ENCODE data around the gene HTD2.

Gene HTD2

DNA sequence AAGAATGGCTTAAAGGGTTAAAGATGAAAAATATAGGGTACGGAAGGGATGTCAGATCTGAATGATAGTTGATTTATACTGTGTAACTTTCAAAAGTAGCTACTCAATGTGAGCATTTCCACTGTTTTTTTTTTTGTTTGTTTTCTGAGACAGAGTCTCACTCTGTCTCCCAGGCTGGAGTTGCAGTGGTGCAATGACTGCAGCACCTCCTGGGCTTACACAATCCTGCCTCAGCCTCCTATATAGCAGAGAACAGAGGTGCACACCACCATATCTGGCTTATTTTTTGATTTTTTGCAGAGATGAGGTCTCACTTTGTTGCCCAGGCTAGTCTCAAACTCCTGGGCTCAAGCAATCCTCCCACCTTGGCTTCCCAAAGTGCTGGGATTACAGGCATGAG is 16.5 kb downstream of the HTD2 start (continued):
- TF ChIP-seq GLI2 (tag by site-specific recombination; IDR thresholded peaks at IDR 0.05; ENCODE audit: borderline replicate concordance, low read depth): no peak
- no peak for TF ChIP-seq ZNF843 (tag by site-specific recombination; IDR thresholded peaks at IDR 0.05)
- no peak for TF ChIP-seq ZNF394 (tag by site-specific recombination; IDR thresholded peaks at IDR 0.05; ENCODE audit: borderline replicate concordance)
- TF ChIP-seq EGR2 (tag by site-specific recombination; IDR thresholded peaks at IDR 0.05; ENCODE audit: low read depth): no peak
- TF ChIP-seq ZNF707 (tag by site-specific recombination; IDR thresholded peaks at IDR 0.05): no peak
- no peak for TF ChIP-seq ZNF324 (tag by site-specific recombination; IDR thresholded peaks at IDR 0.05)
- TF ChIP-seq ZNF112 (tag by site-specific recombination; IDR thresholded peaks at IDR 0.05): no peak

DNA sequence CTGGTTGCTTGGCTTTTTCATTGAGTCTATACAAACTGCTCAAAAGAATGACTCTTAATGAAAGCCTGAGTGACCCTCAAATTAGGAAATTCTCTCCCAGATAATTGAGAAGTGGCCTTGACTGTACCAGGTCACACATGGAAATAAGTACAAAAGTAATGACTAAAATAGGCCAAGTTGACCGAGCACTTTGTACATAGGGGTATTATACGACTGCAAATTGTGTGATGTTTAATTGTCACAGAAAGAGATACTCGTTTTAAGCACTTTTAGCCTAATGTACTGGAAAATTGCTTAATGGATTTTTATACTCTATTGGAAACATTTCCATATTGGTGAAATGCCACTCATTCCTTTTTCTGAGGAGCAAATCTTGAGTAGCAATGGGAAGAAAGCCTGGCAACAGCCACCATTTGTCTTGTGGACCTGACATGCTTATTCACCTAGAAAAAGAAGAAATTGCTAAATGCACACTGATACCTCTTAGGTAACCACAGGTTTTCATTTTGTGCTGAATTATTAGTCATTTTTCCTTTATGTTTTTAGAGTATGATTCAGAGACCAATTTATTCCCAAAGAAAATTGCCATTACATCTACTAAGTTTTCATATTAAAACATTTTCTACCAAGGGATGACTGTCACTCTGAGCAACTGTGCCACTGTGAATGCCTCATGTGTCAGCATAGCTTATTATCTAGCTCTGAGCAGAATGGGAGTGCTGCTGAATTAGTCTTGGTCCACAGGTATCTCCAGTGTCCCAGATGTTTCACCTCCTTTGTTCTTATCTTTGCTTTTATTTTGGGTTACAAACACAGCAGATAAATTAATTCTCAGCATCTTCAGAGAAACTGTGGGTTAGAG is 17.4 kb downstream of the HTD2 start:
- Histone ChIP-seq H3K27ac (ENCODE audit: extremely low read depth, low read depth, low read length) (no peak overlapping the region), H3K9me3 (ENCODE audit: control insufficient read depth, insufficient read depth, low read depth, low read length) (no peaks in the 10 kb centered on the region), H3K4me1 (ENCODE audit: control insufficient read depth, insufficient read depth, low read length) (0 out of 2 replicates have a peak, but pooled peaks cover 5% of the 10 kb centered on the region), H3K36me3 (ENCODE audit: control insufficient read depth in 2 of 2, insufficient read depth in 1 of 2, low read length in 2 of 2) (peaks cover 1 to 13% of the 10 kb centered on the region in 2 experiments), H3K4me3 (ENCODE audit: low read depth, low read length) (no peak overlapping the region)
- TF ChIP-seq SALL2 (tag by site-specific recombination; IDR thresholded peaks at IDR 0.05; ENCODE audit: borderline replicate concordance) (no peak), ZNF266 (tag by site-specific recombination; IDR thresholded peaks at IDR 0.05; ENCODE audit: low read depth) (no peak), ZNF677 (tag by site-specific recombination; IDR thresholded peaks at IDR 0.05) (no peak), SP7 (tag by site-specific recombination; IDR thresholded peaks at IDR 0.05) (no peak), OVOL3 (tag by site-specific recombination; IDR thresholded peaks at IDR 0.05) (no peak), ZNF416 (tag by site-specific recombination; IDR thresholded peaks at IDR 0.05) (no peak), ZNF560 (tag by site-specific recombination; IDR thresholded peaks at IDR 0.05; ENCODE audit: borderline replicate concordance) (no peak), ZNF791 (tag by site-specific recombination; IDR thresholded peaks at IDR 0.05) (no peak), ZNF701 (tag by site-specific recombination; IDR thresholded peaks at IDR 0.05) (no peak), ZIC2 (tag by site-specific recombination; IDR thresholded peaks at IDR 0.05) (no peak), ZNF670 (tag by site-specific recombination; IDR thresholded peaks at IDR 0.05; ENCODE audit: low read depth) (no peak), ZNF529 (tag by site-specific recombination; IDR thresholded peaks at IDR 0.05; ENCODE audit: insufficient replicate concordance) (no peak), MEIS1 (CRISPR knock-in tag; IDR thresholded peaks at IDR 0.05; ENCODE audit: borderline replicate concordance) (no peak), ZFP3 (tag by site-specific recombination; IDR thresholded peaks at IDR 0.05; ENCODE audit: low read depth) (no peak), ZFP41 (tag by site-specific recombination; IDR thresholded peaks at IDR 0.05; ENCODE audit: borderline replicate concordance) (no peak), ZNF341 (tag by site-specific recombination; IDR thresholded peaks at IDR 0.05; ENCODE audit: low read depth) (no peak), HOXC10 (CRISPR knock-in tag; IDR thresholded peaks at IDR 0.05) (no peak), ZBTB48 (tag by site-specific recombination; IDR thresholded peaks at IDR 0.05) (no peak), ZNF239 (tag by site-specific recombination; IDR thresholded peaks at IDR 0.05) (no peak)
- TF ChIP-seq, protein P1, sequence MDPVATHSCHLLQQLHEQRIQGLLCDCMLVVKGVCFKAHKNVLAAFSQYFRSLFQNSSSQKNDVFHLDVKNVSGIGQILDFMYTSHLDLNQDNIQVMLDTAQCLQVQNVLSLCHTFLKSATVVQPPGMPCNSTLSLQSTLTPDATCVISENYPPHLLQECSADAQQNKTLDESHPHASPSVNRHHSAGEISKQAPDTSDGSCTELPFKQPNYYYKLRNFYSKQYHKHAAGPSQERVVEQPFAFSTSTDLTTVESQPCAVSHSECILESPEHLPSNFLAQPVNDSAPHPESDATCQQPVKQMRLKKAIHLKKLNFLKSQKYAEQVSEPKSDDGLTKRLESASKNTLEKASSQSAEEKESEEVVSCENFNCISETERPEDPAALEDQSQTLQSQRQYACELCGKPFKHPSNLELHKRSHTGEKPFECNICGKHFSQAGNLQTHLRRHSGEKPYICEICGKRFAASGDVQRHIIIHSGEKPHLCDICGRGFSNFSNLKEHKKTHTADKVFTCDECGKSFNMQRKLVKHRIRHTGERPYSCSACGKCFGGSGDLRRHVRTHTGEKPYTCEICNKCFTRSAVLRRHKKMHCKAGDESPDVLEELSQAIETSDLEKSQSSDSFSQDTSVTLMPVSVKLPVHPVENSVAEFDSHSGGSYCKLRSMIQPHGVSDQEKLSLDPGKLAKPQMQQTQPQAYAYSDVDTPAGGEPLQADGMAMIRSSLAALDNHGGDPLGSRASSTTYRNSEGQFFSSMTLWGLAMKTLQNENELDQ (tag by site-specific recombination; IDR thresholded peaks at IDR 0.05; ENCODE audit: low read depth): no peak
- CTCF ChIA-PET: interaction anchor here (0.9 to 3.2 kb wide), 3 partner anchors 18 to 169 kb away, joined by 4 to 14 read pairs (median 5); partner anchors contain the start of genes HTD2 and RPP14
- POLR2A ChIA-PET: no interaction called here

All from HEK293 (cell line).